DOHH2 (cell line): Measurements from ENCODE around the gene PRIM2.
"Not testable (repeated sequence)": the region's sequence is repeated elsewhere in the genome, so short reads cannot be mapped to it uniquely, and the experiment has no call there.

Experiments
- CTCF ChIP-seq: fragments of 200-600 bp; sonication (generic); IDR thresholded peaks from one replicate; pipeline ENCODE4 v1.5.1; 2014; ENCODE audit warnings: antibody characterized with exemption, mild to moderate bottlenecking, low read depth, low read length; ENCODE audit not compliant: poor library complexity, severe bottlenecking
- EZH2phosphoT487 ChIP-seq: fragments of 200-600 bp; sonication (generic); IDR thresholded peaks from 2 replicates; pipeline ENCODE4 v1.6.1; 2017; ENCODE audit warnings: borderline replicate concordance, mild to moderate bottlenecking, antibody characterized with exemption, low read length, moderate library complexity, mixed read lengths

GRCh38 chr6:57274113-57274824 lies 43.2 kb upstream of the PRIM2 start:
- TF ChIP-seq CTCF, EZH2phosphoT487: not testable (repeated sequence)
